Neutrophil (primary cell): ENCODE measurements around the gene RAB10.

ENCODE experiments used
- H3K27ac ChIP-seq: fragments of 200-600 bp; sonication (generic); 2 replicates; pipeline ENCODE4 v1.5.1; 2016; ENCODE audit warnings: mild to moderate bottlenecking, moderate library complexity
- H3K27me3 ChIP-seq: fragments of 200-600 bp; sonication (generic); 2 replicates; pipeline ENCODE4 v1.6.0; 2016; ENCODE audit warnings: mild to moderate bottlenecking
- H3K36me3 ChIP-seq: fragments of 200-600 bp; sonication (generic); 2 replicates; pipeline ENCODE4 v1.5.1; 2017
- H3K4me1 ChIP-seq, 2 experiments: fragments of 200-600 bp in 1 of 2; sonication (generic) in 1 of 2; 1 replicate in 1 of 2; 2 replicates in 1 of 2; pipeline versions ENCODE4 v1.5.1 to v1.6.1; 2013 to 2016; ENCODE audit warnings: low read depth in 1 of 2, low read length in 1 of 2, mild to moderate bottlenecking in 1 of 2, moderate library complexity in 1 of 2; ENCODE audit not compliant: control insufficient read depth in 1 of 2, insufficient read depth in 1 of 2
- H3K4me3 ChIP-seq, 2 experiments: fragments of 200-600 bp in 1 of 2; sonication (generic) in 1 of 2; 1 replicate in 1 of 2; 2 replicates in 1 of 2; pipeline ENCODE4 v1.5.1; 2013 to 2016; ENCODE audit warnings: low read depth in 1 of 2, low read length in 1 of 2, mild to moderate bottlenecking in 1 of 2, moderate library complexity in 1 of 2
- H3K9me3 ChIP-seq: fragments of 200-600 bp; sonication (generic); 2 replicates; pipeline ENCODE4 v1.5.1; 2016
- CTCF ChIP-seq: fragments of 200-600 bp; sonication (generic); IDR thresholded peaks from 2 replicates; pipeline ENCODE4 v1.5.1; 2016; ENCODE audit warnings: antibody characterized with exemption

RAB10 gene

GRCh38 chr2:26141145-26141769 is 107.4 kb downstream of the RAB10 start:
- H3K27ac ChIP-seq = no peak overlapping the region
- peaks cover 9 to 15% of the 10 kb centered on the region in 2 experiments for H3K4me1 ChIP-seq
- H3K4me3 ChIP-seq = no peak overlapping the region
- no peak for TF ChIP-seq CTCF
- H3K9me3 ChIP-seq = no peaks in the 10 kb centered on the region
- peaks cover 19% of the 10 kb centered on the region for H3K36me3 ChIP-seq
- H3K27me3 ChIP-seq = no peaks in the 10 kb centered on the region

- no peaks in the 10 kb centered on the region for H3K9me3 ChIP-seq
- H3K27ac ChIP-seq = peak overlapping the region; percentile 20
- H3K36me3 ChIP-seq = peaks cover 4% of the 10 kb centered on the region
- no peak overlapping the region for H3K4me3 ChIP-seq
- peaks cover 9 to 15% of the 10 kb centered on the region in 2 experiments for H3K4me1 ChIP-seq
- peaks cover 7% of the 10 kb centered on the region for H3K27me3 ChIP-seq
- TF ChIP-seq CTCF = no peak
These were observed 110.1 kb downstream of the RAB10 start for GRCh38 chr2:26144031-26144430.

- no peaks in the 10 kb centered on the region for H3K9me3 ChIP-seq
- H3K4me1 ChIP-seq = peaks cover 9 to 15% of the 10 kb centered on the region in 2 experiments
- H3K36me3 ChIP-seq = peaks cover 4% of the 10 kb centered on the region
- no peak overlapping the region for H3K27ac ChIP-seq
- peaks cover 16% of the 10 kb centered on the region for H3K27me3 ChIP-seq
- no peak overlapping the region for H3K4me3 ChIP-seq
- TF ChIP-seq CTCF = peak; percentile 79
These were observed 111.2 kb downstream of the RAB10 start for GRCh38 chr2:26144953-26145680.

GRCh38 chr2:26148501-26148900 is 114.6 kb downstream of the RAB10 start:
- no peaks in the 10 kb centered on the region for H3K9me3 ChIP-seq
- TF ChIP-seq CTCF = no peak
- peaks cover 8 to 15% of the 10 kb centered on the region in 2 experiments for H3K4me1 ChIP-seq
- H3K27me3 ChIP-seq = peaks cover 21% of the 10 kb centered on the region
- H3K4me3 ChIP-seq = no peak overlapping the region
- H3K36me3 ChIP-seq = no peaks in the 10 kb centered on the region
- no peak overlapping the region for H3K27ac ChIP-seq

- no peak for TF ChIP-seq CTCF
- Histone ChIP-seq H3K4me3 (no peak overlapping the region), H3K9me3 (no peaks in the 10 kb centered on the region), H3K27me3 (peaks cover 26% of the 10 kb centered on the region), H3K36me3 (no peaks in the 10 kb centered on the region), H3K4me1 (no peaks in the 10 kb centered on the region), H3K27ac (no peak overlapping the region)
These were observed 116.4 kb downstream of the RAB10 start for GRCh38 chr2:26150243-26150642.
